HG03521 (cell line): ENCODE data around the gene PLPPR5.
"Not testable (repeated sequence)": the region's sequence is repeated elsewhere in the genome, so short reads cannot be mapped to it uniquely, and the experiment has no call there.

ENCODE experiments used
- ATAC-seq: cut with Tn5 transposase; IDR thresholded peaks from one replicate; pipeline ENCODE4 v1.9.1; 2021; ENCODE audit warnings: mild to moderate bottlenecking, moderate library complexity; ENCODE audit not compliant: unreplicated experiment

Gene PLPPR5

GRCh38 chr1:99004861-99005442, at the start of gene PLPPR5:
TSS of gene PLPPR5 (minus strand) at chr1:99004861. CDS start at chr1:99004671, 190 bp downstream.
- ATAC-seq, result peak; percentile 46

GRCh38 chr1:99051611-99052283, 47.1 kb upstream of the PLPPR5 start:
- no peak for ATAC-seq

GRCh38 chr1:99049745-99050144, 45.1 kb upstream of the PLPPR5 start:
- ATAC-seq, result no peak

GRCh38 chr1:99036746-99037145, 32.1 kb upstream of the PLPPR5 start:
- not testable (repeated sequence) for ATAC-seq

- ATAC-seq, result no peak
These were observed 13.7 kb upstream of the PLPPR5 start for GRCh38 chr1:99018313-99018712.

GRCh38 chr1:99017655-99018054, 13.0 kb upstream of the PLPPR5 start:
- ATAC-seq, result no peak

GRCh38 chr1:99010679-99011078, 6.0 kb upstream of the PLPPR5 start:
- ATAC-seq, result no peak

GRCh38 chr1:99007366-99007765, 2.7 kb upstream of the PLPPR5 start:
- ATAC-seq, result no peak

GRCh38 chr1:99005537-99005942, 879 bp upstream of the PLPPR5 start:
- ATAC-seq, result no peak

GRCh38 chr1:99004254-99004860, 304 bp downstream of the PLPPR5 start:
- peak; percentile 29 for ATAC-seq

- ATAC-seq, result no peak
These were observed 944 bp downstream of the PLPPR5 start for GRCh38 chr1:99003581-99004253.

- no peak for ATAC-seq
These were observed 11.8 kb downstream of the PLPPR5 start for GRCh38 chr1:98992844-98993243.

- no peak for ATAC-seq
These were observed 13.3 kb downstream of the PLPPR5 start for GRCh38 chr1:98991127-98992012.

- ATAC-seq, result no peak
These were observed 15.1 kb downstream of the PLPPR5 start for GRCh38 chr1:98989556-98989907.

- ATAC-seq, result no peak
These were observed 15.6 kb downstream of the PLPPR5 start for GRCh38 chr1:98988904-98989555.

GRCh38 chr1:98985687-98986086, 19.0 kb downstream of the PLPPR5 start:
- ATAC-seq, result no peak

- no peak for ATAC-seq
These were observed 22.6 kb downstream of the PLPPR5 start for GRCh38 chr1:98981917-98982513.

GRCh38 chr1:98979463-98979862, 25.2 kb downstream of the PLPPR5 start:
- no peak for ATAC-seq

- ATAC-seq, result no peak
These were observed 28.9 kb downstream of the PLPPR5 start for GRCh38 chr1:98975810-98976209.

GRCh38 chr1:98975113-98975512, 29.5 kb downstream of the PLPPR5 start:
- no peak for ATAC-seq
